Hepatocyte (in vitro differentiated cells): Measurements from ENCODE around the gene KIAA0319L.

Source experiments
- EZH2 ChIP-seq: fragments of 200-600 bp; sonication (generic); IDR thresholded peaks from 2 replicates; pipeline ENCODE4 v1.6.1; 2016; ENCODE audit warnings: antibody characterized with exemption, mild to moderate bottlenecking, borderline replicate concordance
- TF ChIP-seq, protein P1 (sequence below): fragments of 200-600 bp; sonication (generic); IDR thresholded peaks from 2 replicates; pipeline ENCODE4 v1.5.1; 2016; ENCODE audit warnings: antibody characterized with exemption, mild to moderate bottlenecking; ENCODE audit not compliant: poor library complexity

DNA sequence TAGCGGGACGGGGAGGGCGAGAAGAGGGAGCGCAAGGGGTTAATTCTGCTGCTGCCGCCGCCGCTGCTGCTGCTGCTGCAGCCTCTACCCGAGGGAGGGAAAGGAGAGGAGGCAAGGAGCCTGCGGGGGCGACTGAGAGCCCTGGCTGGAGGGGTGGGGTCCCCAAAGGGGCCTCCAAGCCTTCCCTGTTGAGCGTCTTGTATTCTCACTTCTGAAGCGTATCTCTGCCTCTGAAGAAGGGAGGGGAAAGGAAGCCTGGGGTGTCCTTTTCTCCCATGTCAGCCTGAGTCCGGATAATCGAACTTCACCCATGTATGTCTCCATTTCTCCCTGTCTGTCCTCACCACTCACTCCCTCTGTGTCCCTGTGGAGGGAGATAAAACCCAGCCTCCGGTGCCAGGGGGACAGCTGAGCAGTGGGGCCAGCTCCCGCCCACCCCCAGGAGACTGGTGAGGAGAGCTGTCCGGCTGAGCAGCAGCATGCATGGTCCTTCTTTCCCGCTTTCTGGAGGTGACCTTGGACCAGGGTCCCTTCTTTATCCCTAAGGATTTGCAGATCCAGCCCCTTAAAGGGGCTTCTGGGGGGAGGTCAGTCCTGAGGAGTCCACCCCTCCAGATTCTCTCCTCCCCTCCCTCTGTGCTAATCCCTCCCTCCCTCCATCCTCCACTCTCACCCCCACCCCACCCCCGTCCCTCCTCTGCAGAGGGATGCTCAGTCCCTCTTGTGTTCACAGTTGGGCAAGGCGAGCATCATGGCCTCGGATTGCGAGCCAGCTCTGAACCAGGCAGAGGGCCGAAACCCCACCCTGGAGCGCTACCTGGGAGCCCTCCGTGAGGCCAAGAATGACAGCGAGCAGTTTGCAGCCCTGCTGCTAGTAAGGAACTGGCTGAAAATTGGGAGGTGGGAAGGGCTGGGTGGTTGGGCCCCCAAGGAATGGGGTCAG, 1.4 kb upstream of the KIAA0319L start:
- TF ChIP-seq, protein P1, sequence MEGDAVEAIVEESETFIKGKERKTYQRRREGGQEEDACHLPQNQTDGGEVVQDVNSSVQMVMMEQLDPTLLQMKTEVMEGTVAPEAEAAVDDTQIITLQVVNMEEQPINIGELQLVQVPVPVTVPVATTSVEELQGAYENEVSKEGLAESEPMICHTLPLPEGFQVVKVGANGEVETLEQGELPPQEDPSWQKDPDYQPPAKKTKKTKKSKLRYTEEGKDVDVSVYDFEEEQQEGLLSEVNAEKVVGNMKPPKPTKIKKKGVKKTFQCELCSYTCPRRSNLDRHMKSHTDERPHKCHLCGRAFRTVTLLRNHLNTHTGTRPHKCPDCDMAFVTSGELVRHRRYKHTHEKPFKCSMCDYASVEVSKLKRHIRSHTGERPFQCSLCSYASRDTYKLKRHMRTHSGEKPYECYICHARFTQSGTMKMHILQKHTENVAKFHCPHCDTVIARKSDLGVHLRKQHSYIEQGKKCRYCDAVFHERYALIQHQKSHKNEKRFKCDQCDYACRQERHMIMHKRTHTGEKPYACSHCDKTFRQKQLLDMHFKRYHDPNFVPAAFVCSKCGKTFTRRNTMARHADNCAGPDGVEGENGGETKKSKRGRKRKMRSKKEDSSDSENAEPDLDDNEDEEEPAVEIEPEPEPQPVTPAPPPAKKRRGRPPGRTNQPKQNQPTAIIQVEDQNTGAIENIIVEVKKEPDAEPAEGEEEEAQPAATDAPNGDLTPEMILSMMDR: no peak
- TF ChIP-seq EZH2: no peak
